ENCODE results near the gene SETD4.

GRCh38 chr21:36069713-36070583 lies 9.6 kb upstream of the SETD4 start, which contains the start of gene CBR1:
- TF ChIP-seq EZH2 (IDR thresholded peaks at IDR 0.05; ENCODE audit: low read length, missing control alignments): no peak
- TF ChIP-seq, protein P1, sequence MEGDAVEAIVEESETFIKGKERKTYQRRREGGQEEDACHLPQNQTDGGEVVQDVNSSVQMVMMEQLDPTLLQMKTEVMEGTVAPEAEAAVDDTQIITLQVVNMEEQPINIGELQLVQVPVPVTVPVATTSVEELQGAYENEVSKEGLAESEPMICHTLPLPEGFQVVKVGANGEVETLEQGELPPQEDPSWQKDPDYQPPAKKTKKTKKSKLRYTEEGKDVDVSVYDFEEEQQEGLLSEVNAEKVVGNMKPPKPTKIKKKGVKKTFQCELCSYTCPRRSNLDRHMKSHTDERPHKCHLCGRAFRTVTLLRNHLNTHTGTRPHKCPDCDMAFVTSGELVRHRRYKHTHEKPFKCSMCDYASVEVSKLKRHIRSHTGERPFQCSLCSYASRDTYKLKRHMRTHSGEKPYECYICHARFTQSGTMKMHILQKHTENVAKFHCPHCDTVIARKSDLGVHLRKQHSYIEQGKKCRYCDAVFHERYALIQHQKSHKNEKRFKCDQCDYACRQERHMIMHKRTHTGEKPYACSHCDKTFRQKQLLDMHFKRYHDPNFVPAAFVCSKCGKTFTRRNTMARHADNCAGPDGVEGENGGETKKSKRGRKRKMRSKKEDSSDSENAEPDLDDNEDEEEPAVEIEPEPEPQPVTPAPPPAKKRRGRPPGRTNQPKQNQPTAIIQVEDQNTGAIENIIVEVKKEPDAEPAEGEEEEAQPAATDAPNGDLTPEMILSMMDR (conservative IDR thresholded peaks at IDR 0.05 in 1 of 2, IDR thresholded peaks at IDR 0.05 in 1 of 2; ENCODE audit: low read depth in 1 of 2, low read length in 2 of 2): no peak
